ENCODE data around the gene INIP. TPM values are rescaled to one million over a fixed set of nuclear protein-coding genes. Genes with fewer than 3 reads are reported as not detected.

The INIP gene
- total RNA-seq, 2 experiments from 2014 or later: 7.8 to 9.1 TPM

DNA sequence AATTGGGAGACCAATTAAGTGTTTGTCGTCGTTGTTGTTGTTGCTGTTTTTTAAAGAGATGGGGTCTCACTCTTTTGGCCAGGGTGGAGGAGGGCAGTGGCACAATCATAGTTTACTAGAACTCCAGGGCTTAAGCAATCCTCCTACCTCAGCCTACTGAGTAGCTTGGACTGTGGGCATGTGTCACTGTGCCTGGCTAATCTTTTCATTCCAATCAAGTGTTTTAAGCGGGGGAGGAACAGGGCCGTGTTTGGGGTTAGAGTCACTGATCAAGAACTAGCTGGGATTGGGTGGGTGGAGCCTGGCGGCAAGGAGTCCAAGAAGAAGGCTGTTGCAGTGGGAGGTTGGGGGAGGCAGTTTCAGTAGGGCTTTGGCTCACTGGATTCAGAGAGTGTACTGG, 46.4 kb upstream of the INIP start:
- no peak overlapping the region for H3K4me3 ChIP-seq (ENCODE audit: low read length)
- peaks cover 48% of the 10 kb centered on the region for H3K4me1 Mint-ChIP-seq (ENCODE audit: low read depth)
- peaks cover 0 to 5% of the 10 kb centered on the region in 2 experiments for H3K9me3 ChIP-seq (ENCODE audit: control insufficient read depth in 1 of 2, insufficient read depth in 1 of 2, low read length in 2 of 2)
- intact Hi-C loops (cut with DNase I, micrococcal nuclease): no loop called here
- H3K4me3 Mint-ChIP-seq: no peak overlapping the region
- no peak for ATAC-seq (ENCODE audit: poor library complexity)
- peaks cover 7% of the 10 kb centered on the region for H3K4me1 ChIP-seq (ENCODE audit: insufficient read depth, low read length)
- no peaks in the 10 kb centered on the region for H3K27me3 ChIP-seq (ENCODE audit: control insufficient read depth in 1 of 2, insufficient read depth in 2 of 2, low read length in 2 of 2)
- no peaks in the 10 kb centered on the region for H3K27me3 Mint-ChIP-seq
- no peak for DNase-seq
- H3K36me3 Mint-ChIP-seq (ENCODE audit: low read depth): peaks cover 18% of the 10 kb centered on the region
- TF ChIP-seq, protein P1, sequence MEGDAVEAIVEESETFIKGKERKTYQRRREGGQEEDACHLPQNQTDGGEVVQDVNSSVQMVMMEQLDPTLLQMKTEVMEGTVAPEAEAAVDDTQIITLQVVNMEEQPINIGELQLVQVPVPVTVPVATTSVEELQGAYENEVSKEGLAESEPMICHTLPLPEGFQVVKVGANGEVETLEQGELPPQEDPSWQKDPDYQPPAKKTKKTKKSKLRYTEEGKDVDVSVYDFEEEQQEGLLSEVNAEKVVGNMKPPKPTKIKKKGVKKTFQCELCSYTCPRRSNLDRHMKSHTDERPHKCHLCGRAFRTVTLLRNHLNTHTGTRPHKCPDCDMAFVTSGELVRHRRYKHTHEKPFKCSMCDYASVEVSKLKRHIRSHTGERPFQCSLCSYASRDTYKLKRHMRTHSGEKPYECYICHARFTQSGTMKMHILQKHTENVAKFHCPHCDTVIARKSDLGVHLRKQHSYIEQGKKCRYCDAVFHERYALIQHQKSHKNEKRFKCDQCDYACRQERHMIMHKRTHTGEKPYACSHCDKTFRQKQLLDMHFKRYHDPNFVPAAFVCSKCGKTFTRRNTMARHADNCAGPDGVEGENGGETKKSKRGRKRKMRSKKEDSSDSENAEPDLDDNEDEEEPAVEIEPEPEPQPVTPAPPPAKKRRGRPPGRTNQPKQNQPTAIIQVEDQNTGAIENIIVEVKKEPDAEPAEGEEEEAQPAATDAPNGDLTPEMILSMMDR (IDR thresholded peaks at IDR 0.05): no peak
- H3K27ac Mint-ChIP-seq: no peak overlapping the region
- H3K36me3 ChIP-seq (ENCODE audit: insufficient read depth, low read length): peaks cover 2% of the 10 kb centered on the region
- peaks cover 5% of the 10 kb centered on the region for H3K9me3 Mint-ChIP-seq
- POLR2A ChIA-PET: interaction anchor here (1.1 kb wide), 1 partner anchor 13 kb away, joined by 3 read pairs; the partner anchor contains the start of gene SNX30
- CTCF ChIA-PET: interaction anchor here (0.6 to 0.9 kb wide), 2 partner anchors 29 to 1099 kb away, joined by 3 read pairs; no protein-coding TSS in a partner anchor
- no peak overlapping the region for H3K27ac ChIP-seq (ENCODE audit: low read depth in 1 of 2, low read length in 2 of 2)

DNA sequence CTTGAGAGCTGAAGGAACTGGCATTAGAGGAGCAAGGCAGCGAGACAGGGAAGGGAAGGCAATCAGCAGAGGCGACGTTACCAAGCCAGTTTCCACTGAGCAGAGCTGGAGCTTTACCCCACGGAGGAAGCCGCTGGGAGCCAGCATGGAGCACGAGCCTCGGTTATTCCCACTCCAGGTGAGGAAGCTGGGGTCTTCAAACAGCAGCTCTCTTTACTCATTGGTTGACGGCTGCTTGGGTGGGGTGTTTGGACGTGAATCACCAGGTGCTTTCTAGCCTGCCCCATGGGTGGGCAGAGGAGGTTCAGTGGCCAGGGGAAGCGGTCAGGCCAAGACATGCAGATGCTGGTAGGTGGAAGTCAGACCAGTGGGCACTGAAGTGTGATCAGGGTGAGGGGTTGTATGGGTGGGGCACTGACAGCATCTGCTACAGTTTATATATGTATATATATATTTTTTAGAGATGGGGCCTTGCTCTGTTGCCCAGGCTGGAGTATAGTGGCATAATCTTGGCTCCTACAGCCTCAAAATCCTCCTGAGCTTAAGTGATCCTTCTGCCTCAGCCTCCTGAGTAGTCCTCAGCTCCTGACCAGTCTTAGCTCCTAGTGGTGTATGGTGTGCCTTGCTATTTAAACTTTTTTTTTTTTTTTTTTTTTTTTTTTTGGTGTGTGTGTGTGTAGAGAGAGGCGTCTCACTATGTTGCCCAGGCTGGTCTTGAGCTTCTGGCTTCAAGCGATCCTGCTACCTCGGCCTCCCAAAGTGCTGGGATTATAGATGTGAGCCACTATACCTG, 45.0 kb upstream of the INIP start:
- TF ChIP-seq, protein P1 (IDR thresholded peaks at IDR 0.05): no peak
- ChIA-PET CTCF (interaction anchor here (0.6 to 0.9 kb wide), 2 partner anchors 18 to 45 kb away, joined by 3 to 4 read pairs; partner anchors contain the start of gene INIP), POLR2A (interaction anchor here (1.3 kb wide), 1 partner anchor 23 kb away, joined by 4 read pairs; no protein-coding TSS in a partner anchor)
- ATAC-seq (ENCODE audit: poor library complexity) (no peak), DNase-seq (no peak)
- H3K27me3 Mint-ChIP-seq: no peaks in the 10 kb centered on the region
- intact Hi-C loops (cut with DNase I, micrococcal nuclease): no loop called here
- peaks cover 18% of the 10 kb centered on the region for H3K4me1 ChIP-seq (ENCODE audit: insufficient read depth, low read length)
- H3K27ac ChIP-seq (ENCODE audit: low read depth in 1 of 2, low read length in 2 of 2): no peak overlapping the region
- H3K9me3 ChIP-seq (ENCODE audit: control insufficient read depth in 1 of 2, insufficient read depth in 1 of 2, low read length in 2 of 2): peaks cover 0 to 5% of the 10 kb centered on the region in 2 experiments
- no peak overlapping the region for H3K4me3 ChIP-seq (ENCODE audit: low read length)
- no peaks in the 10 kb centered on the region for H3K27me3 ChIP-seq (ENCODE audit: control insufficient read depth in 1 of 2, insufficient read depth in 2 of 2, low read length in 2 of 2)
- no peak overlapping the region for H3K27ac Mint-ChIP-seq
- peaks cover 52% of the 10 kb centered on the region for H3K4me1 Mint-ChIP-seq (ENCODE audit: low read depth)
- no peak overlapping the region for H3K4me3 Mint-ChIP-seq
- H3K36me3 Mint-ChIP-seq (ENCODE audit: low read depth): peaks cover 9% of the 10 kb centered on the region
- peaks cover 5% of the 10 kb centered on the region for H3K9me3 Mint-ChIP-seq
- peaks cover 2% of the 10 kb centered on the region for H3K36me3 ChIP-seq (ENCODE audit: insufficient read depth, low read length)

DNA sequence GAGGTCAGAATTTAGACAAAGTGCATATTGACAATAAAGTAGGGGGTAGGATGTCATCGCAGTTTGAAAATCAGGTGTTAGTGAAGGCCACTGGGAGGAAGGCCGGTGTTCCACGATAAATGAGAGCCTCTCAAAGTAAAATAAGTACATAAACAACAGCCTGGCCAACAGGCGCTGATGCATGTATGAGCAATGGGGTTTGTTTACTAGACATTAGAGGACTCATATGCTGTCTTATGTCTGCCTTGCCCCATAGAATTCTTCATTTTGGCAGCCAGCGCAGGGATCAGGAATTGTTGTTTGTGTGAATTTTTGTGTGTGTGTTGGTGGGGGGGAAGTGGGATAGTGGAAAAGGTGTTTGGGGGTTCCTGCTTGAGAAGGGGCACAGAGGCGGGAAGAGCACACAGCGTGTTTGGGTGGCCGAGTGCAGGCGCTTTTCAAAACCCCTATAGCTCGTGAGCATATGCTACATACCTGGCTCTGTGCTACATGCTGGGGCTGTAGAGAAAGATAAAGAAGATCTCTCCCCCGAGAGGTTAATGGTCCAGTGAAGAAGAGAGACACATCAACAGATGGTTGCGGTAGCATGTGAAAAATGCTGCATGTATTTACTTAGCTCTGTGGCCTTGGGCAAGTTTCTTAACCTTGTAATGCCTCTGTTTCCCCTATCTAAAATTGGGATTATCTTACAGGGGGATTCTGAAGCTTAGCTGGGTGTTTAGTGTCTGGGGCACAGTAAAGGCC, 44.2 kb upstream of the INIP start:
- H3K9me3 ChIP-seq (ENCODE audit: control insufficient read depth in 1 of 2, insufficient read depth in 1 of 2, low read length in 2 of 2): peaks cover 0 to 5% of the 10 kb centered on the region in 2 experiments
- intact Hi-C loops (cut with DNase I, micrococcal nuclease): no loop called here
- DNase-seq (no peak), ATAC-seq (ENCODE audit: poor library complexity) (no peak)
- no peak overlapping the region for H3K27ac Mint-ChIP-seq
- peaks cover 61% of the 10 kb centered on the region for H3K4me1 Mint-ChIP-seq (ENCODE audit: low read depth)
- H3K27me3 ChIP-seq (ENCODE audit: control insufficient read depth in 1 of 2, insufficient read depth in 2 of 2, low read length in 2 of 2): no peaks in the 10 kb centered on the region
- TF ChIP-seq, protein P1 (IDR thresholded peaks at IDR 0.05): no peak
- POLR2A ChIA-PET: interaction anchor here (1.3 kb wide), 1 partner anchor 24 kb away, joined by 4 read pairs; no protein-coding TSS in a partner anchor
- no peak overlapping the region for H3K4me3 Mint-ChIP-seq
- no peaks in the 10 kb centered on the region for H3K27me3 Mint-ChIP-seq
- H3K27ac ChIP-seq (ENCODE audit: low read depth in 1 of 2, low read length in 2 of 2): no peak overlapping the region
- CTCF ChIA-PET: no interaction called here
- H3K9me3 Mint-ChIP-seq: peaks cover 5% of the 10 kb centered on the region
- peaks cover 7% of the 10 kb centered on the region for H3K36me3 Mint-ChIP-seq (ENCODE audit: low read depth)
- peaks cover 2% of the 10 kb centered on the region for H3K36me3 ChIP-seq (ENCODE audit: insufficient read depth, low read length)
- H3K4me3 ChIP-seq (ENCODE audit: low read length): no peak overlapping the region
- peaks cover 21% of the 10 kb centered on the region for H3K4me1 ChIP-seq (ENCODE audit: insufficient read depth, low read length)

Data from CD4-positive, alpha-beta T cell (primary cell).